A673 (cell line): ENCODE data around the gene RCVRN. TPM values are rescaled to one million over a fixed set of nuclear protein-coding genes. Genes with fewer than 3 reads are reported as not detected.

Experiments used
- BruUV-seq: library from RNA; stranded (reverse); fragments of 400-500 nt; replicated peaks from 2 replicates; lab custom pipeline; 2021; lab: Mats Ljungman, UMichigan
- CTCF ChIA-PET: fragments of 300-600 bp; sonication (Branson Sonifier 250); formaldehyde crosslinking; loops from one replicate; lab custom pipeline; 2022; ENCODE audit warnings: antibody characterized with exemption; lab: Charles Lee
- POLR2A ChIA-PET: fragments of 300-600 bp; sonication (Branson Sonifier 250); formaldehyde crosslinking; loops from one replicate; lab custom pipeline; 2022; ENCODE audit warnings: antibody characterized with exemption; ENCODE audit not compliant: low non-redundant PET; lab: Charles Lee
- DNase-seq: peaks from one replicate; pipeline ENCODE4 v3.0.0-alpha.2; 2015; ENCODE audit warnings: low spot score
- H3K27ac ChIP-seq: fragments of 200-600 bp; sonication (generic); 2 replicates; pipeline ENCODE4 v1.5.1; 2016; ENCODE audit warnings: mixed run types, low read depth, mild to moderate bottlenecking, mixed read lengths, antibody characterized with exemption, low read length; ENCODE audit not compliant: poor library complexity, severe bottlenecking
- H3K27me3 ChIP-seq: fragments of 200-600 bp; sonication (generic); replicated peaks from 2 replicates; pipeline ENCODE4 v1.6.1; 2017; ENCODE audit warnings: mixed run types, low read depth, mild to moderate bottlenecking, mixed read lengths, antibody characterized with exemption, low read length; ENCODE audit not compliant: insufficient read depth, poor library complexity
- H3K36me3 ChIP-seq: fragments of 200-600 bp; sonication (generic); 2 replicates; pipeline ENCODE4 v1.6.1; 2016; ENCODE audit warnings: mixed run types, mild to moderate bottlenecking, mixed read lengths, antibody characterized with exemption, low read length; ENCODE audit not compliant: insufficient read depth, poor library complexity, severe bottlenecking
- H3K4me1 ChIP-seq: fragments of 200-600 bp; sonication (generic); 2 replicates; pipeline ENCODE4 v1.6.1; 2017; ENCODE audit warnings: mixed run types, mild to moderate bottlenecking, mixed read lengths, antibody characterized with exemption, low read length; ENCODE audit not compliant: insufficient read depth, poor library complexity, severe bottlenecking
- H3K4me3 ChIP-seq: fragments of 200-600 bp; sonication (generic); 2 replicates; pipeline ENCODE4 v1.5.1; 2016; ENCODE audit warnings: low read depth, mixed run types, mild to moderate bottlenecking, mixed read lengths, low read length; ENCODE audit not compliant: poor library complexity, severe bottlenecking
- H3K9me3 ChIP-seq: fragments of 200-600 bp; sonication (generic); 2 replicates; pipeline ENCODE4 v1.6.1; 2016; ENCODE audit warnings: mixed run types, low read depth, mild to moderate bottlenecking, mixed read lengths, antibody characterized with exemption, low read length; ENCODE audit not compliant: poor library complexity, severe bottlenecking
- CTCF ChIP-seq: fragments of 300-800, 200-600 bp; sonication (generic); conservative IDR thresholded peaks from 2 replicates; pipeline ENCODE4 v1.5.1; 2017; ENCODE audit warnings: low read depth, mild to moderate bottlenecking, antibody characterized with exemption, low read length, moderate library complexity, mixed read lengths
- EZH2 ChIP-seq: fragments of 200-600 bp; sonication (generic); IDR thresholded peaks from 2 replicates; pipeline ENCODE4 v1.6.1; 2017; ENCODE audit warnings: borderline replicate concordance, low read depth, mild to moderate bottlenecking, mixed read lengths, antibody characterized with exemption, low read length; ENCODE audit not compliant: poor library complexity, severe bottlenecking
- intact Hi-C: fragments of 100-400 bp; cut with micrococcal nuclease; formaldehyde crosslinking; loops from one replicate; pipeline ENCODE4 v1.10.0; 2022; ENCODE audit not compliant: unreplicated experiment
- total RNA-seq: library from RNA; stranded (reverse); gene quantifications from 2 replicates; pipeline ENCODE4 v1.2.3, GENCODE V29; 2021

The RCVRN gene
- total RNA-seq, 1 experiment from 2014 or later, result not detected

DNA sequence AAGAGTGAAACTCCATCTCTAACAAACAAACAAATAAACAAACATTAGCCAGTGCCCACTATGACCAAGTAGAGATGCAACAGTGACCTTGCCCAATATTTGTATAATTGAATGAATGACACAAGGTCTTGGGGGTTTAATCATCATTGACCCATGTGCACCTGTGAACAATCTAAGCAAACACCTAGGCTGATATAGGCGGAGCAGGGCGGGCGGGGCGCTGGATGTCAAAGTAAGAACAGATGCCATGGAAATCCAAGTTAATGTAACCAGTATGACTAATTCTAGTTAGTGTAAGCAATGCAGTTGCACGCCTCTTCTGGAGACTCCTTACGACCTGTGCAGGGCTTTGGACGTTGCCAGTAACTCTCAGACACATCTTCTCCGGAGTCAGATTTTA lies 17.6 kb downstream of the RCVRN start:
- ChIA-PET CTCF (no interaction called here), POLR2A (no interaction called here)
- intact Hi-C loops, result no loop called here
- DNase-seq, result no peak
- H3K27ac ChIP-seq, result no peak overlapping the region
- no TSS peak for BruUV-seq
- H3K36me3 ChIP-seq, result no peaks in the 10 kb centered on the region
- TF ChIP-seq CTCF (no peak), EZH2 (no peak)
- peaks cover 8% of the 10 kb centered on the region for H3K9me3 ChIP-seq
- H3K4me1 ChIP-seq, result no peaks in the 10 kb centered on the region
- H3K4me3 ChIP-seq, result no peak overlapping the region
- peaks cover 15% of the 10 kb centered on the region for H3K27me3 ChIP-seq

- Histone ChIP-seq H3K27me3 (peaks cover 15% of the 10 kb centered on the region), H3K4me1 (no peaks in the 10 kb centered on the region), H3K36me3 (no peaks in the 10 kb centered on the region), H3K9me3 (peaks cover 15% of the 10 kb centered on the region), H3K27ac (no peak overlapping the region), H3K4me3 (no peak overlapping the region)
- ChIA-PET POLR2A (no interaction called here), CTCF (no interaction called here)
- intact Hi-C loops, result no loop called here
- BruUV-seq, result no TSS peak
- DNase-seq, result no peak
- no peak for TF ChIP-seq CTCF
- TF ChIP-seq EZH2, result no peak
These were observed 18.7 kb downstream of the RCVRN start for GRCh38 chr17:9886141-9886930.

DNA sequence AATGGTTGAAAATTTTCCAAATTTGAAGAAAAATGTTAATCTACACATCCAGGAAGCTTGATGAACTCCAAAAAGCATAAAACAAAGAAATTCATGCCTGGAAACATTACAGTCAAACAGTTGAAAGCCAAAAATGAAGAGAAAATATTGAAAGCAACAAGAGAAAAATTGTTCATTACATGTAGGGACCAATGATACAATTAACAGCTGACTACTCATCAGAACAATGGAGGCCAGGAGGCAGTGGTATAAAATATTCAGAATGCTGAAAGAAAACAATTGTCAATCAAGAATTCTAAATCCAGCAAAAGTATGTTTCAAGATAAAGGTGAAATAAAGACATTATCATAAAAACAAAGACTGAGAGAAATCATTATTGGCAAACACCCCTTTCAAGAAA lies 21.6 kb downstream of the RCVRN start:
- no peak for DNase-seq
- no TSS peak for BruUV-seq
- CTCF ChIA-PET, result no interaction called here
- Histone ChIP-seq H3K36me3 (no peaks in the 10 kb centered on the region), H3K4me1 (no peaks in the 10 kb centered on the region), H3K27ac (no peak overlapping the region), H3K4me3 (no peak overlapping the region), H3K27me3 (peaks cover 3% of the 10 kb centered on the region), H3K9me3 (peaks cover 15% of the 10 kb centered on the region)
- intact Hi-C loops, result no loop called here
- POLR2A ChIA-PET, result no interaction called here
- no peak for TF ChIP-seq CTCF
- no peak for TF ChIP-seq EZH2
